Tibial nerve (tissue), 4 donors: Measurements from ENCODE around the gene CCL21. TPM values are rescaled to one million over a fixed set of nuclear protein-coding genes. Genes with fewer than 3 reads are reported as not detected.
A peak's percentile ranks its signal among the peaks of the same experiment; 100 is the strongest.

Experiments used
- DNase-seq, 2 donors: peaks; one replicate each; pipeline ENCODE4 v3.0.0-alpha.2; 2019; ENCODE audit warnings: low spot score in 2 of 2
- H3K27ac ChIP-seq, 4 donors: fragments of 200-600 bp; sonication (generic) in 3 of 4; one replicate each; pipeline ENCODE4 v1.5.1; 2017 to 2019; ENCODE audit warnings: mild to moderate bottlenecking in 1 of 4
- H3K27me3 ChIP-seq, 2 donors: fragments of 200-600 bp; sonication (generic) in 1 of 2; one replicate each; pipeline versions ENCODE4 v1.5.1 to v1.6.0; 2017 to 2019
- H3K36me3 ChIP-seq, 3 donors: fragments of 200-600 bp; sonication (generic); one replicate each; pipeline ENCODE4 v1.5.1; 2018 to 2019
- H3K4me1 ChIP-seq, 4 donors: fragments of 200-600 bp; sonication (generic) in 3 of 4; one replicate each; pipeline ENCODE4 v1.5.1; 2017 to 2019
- H3K4me3 ChIP-seq, 4 donors: fragments of 200-600 bp; sonication (generic) in 3 of 4; one replicate each; pipeline ENCODE4 v1.5.1; 2017 to 2019; ENCODE audit warnings: mild to moderate bottlenecking in 1 of 4, moderate library complexity in 1 of 4
- H3K9me3 ChIP-seq, 4 donors: fragments of 200-600 bp; sonication (generic) in 3 of 4; one replicate each; pipeline ENCODE4 v1.5.1; 2017 to 2019
- EP300 ChIP-seq, 2 donors: sonication (generic); formaldehyde crosslinking; IDR thresholded peaks; one replicate each; pipeline ENCODE4 v1.6.1; 2017; ENCODE audit warnings: antibody characterized with exemption in 2 of 2, mild to moderate bottlenecking in 1 of 2
- POLR2A ChIP-seq, 2 donors: fragments of 450-650 bp; IDR thresholded peaks; one replicate each; pipeline ENCODE4 v1.6.1; 2017; ENCODE audit warnings: antibody characterized with exemption in 2 of 2, mild to moderate bottlenecking in 2 of 2, moderate library complexity in 2 of 2
- WGBS, 2 donors: methylation state at CpG; one replicate each; pipeline ENCODE4 v1.1.5; 2018; 5-methylcytosine and 5-hydroxymethylcytosine counted together
- total RNA-seq, 4 donors: library from RNA; depleted of rRNA; stranded (reverse); fragments of >200 nt; gene quantifications; one replicate each; pipeline ENCODE4 v1.1.0, GENCODE V29; 2016
- TF ChIP-seq, protein P1 (sequence below), 5 experiments: fragments of 200-600 bp in 3 of 5; fragments of 450-650 bp in 2 of 5; sonication (generic) in 3 of 5; IDR thresholded peaks; one replicate each; pipeline ENCODE4 v1.5.1; 2016 to 2019; ENCODE audit warnings: antibody characterized with exemption in 5 of 5, mild to moderate bottlenecking in 3 of 5, moderate library complexity in 2 of 5

CCL21 gene
- total RNA-seq, 4 donors from 2014 or later: 4.6 to 14.0 (median 8.6) TPM

DNA sequence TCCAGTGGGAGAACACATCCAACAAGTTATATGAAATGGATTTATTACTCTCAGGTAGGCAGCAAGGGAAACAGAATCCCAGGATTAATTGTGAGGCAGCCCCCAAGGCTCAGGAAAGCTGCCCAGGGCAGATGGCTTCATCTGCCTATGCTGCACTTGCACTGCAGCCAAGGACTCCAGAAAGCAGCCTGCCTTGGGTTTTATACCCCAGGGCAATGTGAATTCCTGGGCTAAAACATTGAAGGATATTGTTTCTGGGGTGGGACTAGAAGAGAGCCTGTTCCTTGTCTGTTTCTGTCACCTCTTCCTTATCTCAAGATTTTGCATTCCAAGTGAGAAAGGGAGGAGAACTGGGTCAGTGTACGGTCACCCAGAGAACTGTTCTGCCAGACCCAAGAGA is 38.6 kb downstream of the CCL21 start:
- no peak overlapping the region for H3K27ac ChIP-seq
- H3K9me3 ChIP-seq: no peaks in the 10 kb centered on the region
- H3K27me3 ChIP-seq: no peaks in the 10 kb centered on the region
- TF ChIP-seq POLR2A (IDR thresholded peaks at IDR 0.05): no peak
- no peak for TF ChIP-seq EP300 (IDR thresholded peaks at IDR 0.05)
- TF ChIP-seq, protein P1, sequence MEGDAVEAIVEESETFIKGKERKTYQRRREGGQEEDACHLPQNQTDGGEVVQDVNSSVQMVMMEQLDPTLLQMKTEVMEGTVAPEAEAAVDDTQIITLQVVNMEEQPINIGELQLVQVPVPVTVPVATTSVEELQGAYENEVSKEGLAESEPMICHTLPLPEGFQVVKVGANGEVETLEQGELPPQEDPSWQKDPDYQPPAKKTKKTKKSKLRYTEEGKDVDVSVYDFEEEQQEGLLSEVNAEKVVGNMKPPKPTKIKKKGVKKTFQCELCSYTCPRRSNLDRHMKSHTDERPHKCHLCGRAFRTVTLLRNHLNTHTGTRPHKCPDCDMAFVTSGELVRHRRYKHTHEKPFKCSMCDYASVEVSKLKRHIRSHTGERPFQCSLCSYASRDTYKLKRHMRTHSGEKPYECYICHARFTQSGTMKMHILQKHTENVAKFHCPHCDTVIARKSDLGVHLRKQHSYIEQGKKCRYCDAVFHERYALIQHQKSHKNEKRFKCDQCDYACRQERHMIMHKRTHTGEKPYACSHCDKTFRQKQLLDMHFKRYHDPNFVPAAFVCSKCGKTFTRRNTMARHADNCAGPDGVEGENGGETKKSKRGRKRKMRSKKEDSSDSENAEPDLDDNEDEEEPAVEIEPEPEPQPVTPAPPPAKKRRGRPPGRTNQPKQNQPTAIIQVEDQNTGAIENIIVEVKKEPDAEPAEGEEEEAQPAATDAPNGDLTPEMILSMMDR (IDR thresholded peaks at IDR 0.05): no peak
- peaks cover 0 to 11% (median 3%) of the 10 kb centered on the region in 4 donors for H3K4me1 ChIP-seq
- 86 to 93% methylated on average over 1 of the region's 1 CpG for WGBS, 2 donors
- peaks cover 0 to 37% (median 0%) of the 10 kb centered on the region in 3 donors for H3K36me3 ChIP-seq
- no peak overlapping the region for H3K4me3 ChIP-seq
- DNase-seq: no peak

DNA sequence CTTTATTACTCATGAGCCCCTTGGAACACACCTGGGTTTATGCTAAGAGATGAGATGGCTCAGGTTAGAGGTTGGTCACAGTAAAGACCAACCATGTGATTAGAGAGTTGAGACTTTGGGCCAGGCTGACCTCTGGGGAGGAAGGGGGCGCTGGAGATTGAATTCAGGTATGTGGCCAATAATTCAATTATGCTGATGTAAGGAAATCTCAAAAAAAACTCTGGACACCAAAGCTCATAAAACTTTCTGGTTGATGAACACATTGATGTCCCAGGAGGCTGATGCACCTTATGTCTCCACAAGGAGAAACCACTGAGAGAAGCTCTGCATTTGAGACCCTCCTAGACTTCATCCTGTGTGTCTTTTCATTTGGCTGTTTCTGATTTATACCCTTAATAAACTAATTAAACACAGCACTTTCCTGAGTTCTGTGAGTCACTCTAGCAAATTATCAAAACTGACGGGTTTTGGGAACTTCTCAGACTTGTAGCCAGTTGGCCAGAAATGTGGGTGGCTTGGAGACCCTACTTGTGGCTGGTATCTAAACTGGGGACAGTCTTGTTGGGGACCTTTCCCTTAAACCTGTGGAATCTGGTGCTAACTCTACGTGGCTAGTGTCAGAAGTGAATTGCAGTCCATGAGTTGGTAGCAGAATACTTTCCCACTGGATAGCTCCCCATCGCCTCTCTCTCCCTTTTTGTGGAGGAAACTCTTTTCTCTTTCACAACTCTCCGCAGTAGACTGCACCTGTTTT is 40.0 kb downstream of the CCL21 start:
- Histone ChIP-seq H3K4me1 (peaks cover 0 to 12% (median 4%) of the 10 kb centered on the region in 4 donors), H3K27ac (no peak overlapping the region), H3K27me3 (no peaks in the 10 kb centered on the region), H3K4me3 (no peak overlapping the region), H3K36me3 (peaks cover 0 to 37% (median 0%) of the 10 kb centered on the region in 3 donors), H3K9me3 (no peaks in the 10 kb centered on the region)
- DNase-seq: no peak
- WGBS, 2 donors: 93 to 94% methylated on average over 5 of the region's 5 CpGs
- TF ChIP-seq POLR2A (IDR thresholded peaks at IDR 0.05): no peak

DNA sequence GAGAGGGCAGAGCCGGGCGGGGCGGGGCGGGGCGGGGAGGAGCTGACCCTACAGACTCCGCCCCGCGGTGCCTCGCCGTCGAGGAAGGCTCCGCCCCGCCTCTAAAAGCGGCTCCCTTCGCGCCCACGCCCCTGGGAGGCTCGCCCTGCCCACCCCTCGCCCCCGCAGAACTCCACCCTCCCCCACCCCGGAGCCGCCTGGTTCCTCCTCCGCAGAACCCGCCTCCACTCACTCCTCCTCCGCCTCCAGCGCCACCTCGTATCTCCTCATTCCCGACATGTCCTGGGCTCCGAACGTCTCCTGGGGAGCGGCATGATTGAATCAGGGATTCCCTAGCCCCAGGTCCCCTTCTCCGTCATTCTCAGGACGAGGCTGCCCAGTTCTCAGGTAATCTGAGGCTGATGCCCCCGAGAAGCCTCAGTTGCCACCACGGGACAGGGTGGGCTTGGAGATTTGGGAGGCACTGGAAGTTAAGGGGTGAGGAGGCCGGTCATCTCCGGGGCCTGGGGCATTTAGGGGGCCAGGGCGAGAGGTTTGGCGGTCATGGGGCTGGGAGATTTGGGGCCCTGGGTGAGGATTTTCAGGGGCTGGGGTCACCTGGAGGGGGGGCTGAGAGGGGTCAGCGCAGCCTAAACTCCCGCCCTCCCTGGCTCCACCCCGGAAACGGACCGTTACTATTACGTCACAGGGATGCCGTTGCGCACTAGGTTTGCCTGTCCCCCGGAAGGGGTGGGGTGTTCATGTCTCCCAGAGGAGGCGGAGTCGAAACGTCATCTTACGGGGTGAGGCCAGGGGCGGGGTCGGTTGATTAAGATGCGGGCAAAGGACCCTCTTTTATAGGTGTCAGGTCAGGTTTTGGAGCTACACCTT is 44.3 kb downstream of the CCL21 start:
- TF ChIP-seq POLR2A (IDR thresholded peaks at IDR 0.05) (peak; percentile 58 to 81), EP300 (IDR thresholded peaks at IDR 0.05) (peak; percentile 87 to 93)
- TF ChIP-seq, protein P1 (IDR thresholded peaks at IDR 0.05): no peak

DNA sequence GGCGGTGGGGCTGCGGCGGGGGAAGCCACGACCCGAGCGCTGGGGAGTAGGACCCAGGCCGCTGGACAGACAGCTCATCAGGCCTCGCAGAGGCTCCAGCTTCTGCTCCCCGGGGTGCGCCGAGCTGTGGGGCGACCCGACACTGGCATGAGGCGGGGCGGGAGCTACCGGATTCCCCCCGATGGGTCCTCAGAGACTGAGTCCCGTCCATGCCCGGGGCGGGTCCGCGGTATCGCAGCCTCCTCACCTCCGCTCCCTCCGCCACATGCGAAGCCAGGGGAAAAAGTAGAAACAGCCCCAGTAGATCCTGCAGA is 44.9 kb downstream of the CCL21 start:
- DNase-seq: no peak
- peak overlapping the region; percentile 99 to 100 (median 100) for H3K27ac ChIP-seq

More for the DNA sequence above, 44.3 kb downstream of the CCL21 start:
- WGBS, 2 donors: 3 to 4% methylated on average over 31 to 46 of the region's 55 CpGs
- peak; percentile 92 to 98 for DNase-seq
- peaks cover 0 to 30% (median 7%) of the 10 kb centered on the region in 4 donors for H3K4me1 ChIP-seq
- peak overlapping the region; percentile 99 to 100 (median 100) for H3K27ac ChIP-seq
- peaks cover 0 to 50% (median 0%) of the 10 kb centered on the region in 3 donors for H3K36me3 ChIP-seq
- H3K9me3 ChIP-seq: no peaks in the 10 kb centered on the region
- H3K4me3 ChIP-seq: peak overlapping the region; percentile 75 to 89 (median 86)
- no peaks in the 10 kb centered on the region for H3K27me3 ChIP-seq

More for the DNA sequence above, 44.9 kb downstream of the CCL21 start:
- Histone ChIP-seq H3K4me3 (peak overlapping the region; percentile 75 to 89 (median 86)), H3K9me3 (no peaks in the 10 kb centered on the region), H3K36me3 (peaks cover 0 to 51% (median 0%) of the 10 kb centered on the region in 3 donors), H3K4me1 (peaks cover 0 to 30% (median 7%) of the 10 kb centered on the region in 4 donors), H3K27me3 (no peaks in the 10 kb centered on the region)
- WGBS, 2 donors: 1 to 4% methylated on average over 20 to 23 of the region's 26 CpGs
- TF ChIP-seq EP300 (IDR thresholded peaks at IDR 0.05): no peak
- TF ChIP-seq, protein P1 (IDR thresholded peaks at IDR 0.05): peak in 1 of 5 experiments; percentile 11
